ENCODE results near the gene RBM5.

Gene RBM5

GRCh38 chr3:50139718-50140423, 51.2 kb downstream of the RBM5 start:
- H3K4me3 ChIP-seq (ENCODE audit: low read length): no peak overlapping the region
- TF ChIP-seq ZNF274 (IDR thresholded peaks at IDR 0.05; ENCODE audit: low read depth, low read length): no peak

- H3K4me3 ChIP-seq (ENCODE audit: low read length): no peak overlapping the region
- no peak for TF ChIP-seq ZNF274 (IDR thresholded peaks at IDR 0.05; ENCODE audit: low read depth, low read length)
Measured at GRCh38 chr3:50140990-50141389, 52.3 kb downstream of the RBM5 start.

GRCh38 chr3:50146316-50146901, 57.7 kb downstream of the RBM5 start:
- TF ChIP-seq ZNF274 (IDR thresholded peaks at IDR 0.05; ENCODE audit: low read depth, low read length): no peak
- no peak overlapping the region for H3K4me3 ChIP-seq (ENCODE audit: low read length)

GRCh38 chr3:50147016-50147415, 58.3 kb downstream of the RBM5 start:
- H3K4me3 ChIP-seq (ENCODE audit: low read length): no peak overlapping the region
- TF ChIP-seq ZNF274 (IDR thresholded peaks at IDR 0.05; ENCODE audit: low read depth, low read length): no peak

DNA sequence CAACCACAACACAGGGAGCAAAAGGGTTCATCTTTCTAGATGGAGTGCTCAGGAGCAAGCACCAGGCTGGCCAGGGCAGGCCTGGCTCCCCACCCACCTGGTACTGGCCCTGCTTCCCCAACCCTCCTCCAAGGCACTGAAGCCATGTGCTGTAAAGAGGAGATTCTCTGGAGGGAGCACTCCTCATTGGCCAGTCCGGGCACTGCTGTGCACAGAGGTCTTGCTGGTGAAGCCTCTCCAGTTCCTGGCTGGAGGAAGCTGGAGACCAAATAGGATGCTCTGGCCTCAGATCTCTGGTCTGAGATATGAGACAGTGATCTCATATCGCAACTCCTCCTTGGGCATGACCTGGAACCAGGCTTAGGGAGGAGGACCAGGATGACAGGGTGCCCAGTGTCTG, 58.7 kb downstream of the RBM5 start:
- no peak for TF ChIP-seq ZNF274 (IDR thresholded peaks at IDR 0.05; ENCODE audit: low read depth, low read length)
- H3K4me3 ChIP-seq (ENCODE audit: low read length): no peak overlapping the region

GRCh38 chr3:50147861-50148260, 59.1 kb downstream of the RBM5 start:
- TF ChIP-seq ZNF274 (IDR thresholded peaks at IDR 0.05; ENCODE audit: low read depth, low read length): no peak
- H3K4me3 ChIP-seq (ENCODE audit: low read length): no peak overlapping the region

DNA sequence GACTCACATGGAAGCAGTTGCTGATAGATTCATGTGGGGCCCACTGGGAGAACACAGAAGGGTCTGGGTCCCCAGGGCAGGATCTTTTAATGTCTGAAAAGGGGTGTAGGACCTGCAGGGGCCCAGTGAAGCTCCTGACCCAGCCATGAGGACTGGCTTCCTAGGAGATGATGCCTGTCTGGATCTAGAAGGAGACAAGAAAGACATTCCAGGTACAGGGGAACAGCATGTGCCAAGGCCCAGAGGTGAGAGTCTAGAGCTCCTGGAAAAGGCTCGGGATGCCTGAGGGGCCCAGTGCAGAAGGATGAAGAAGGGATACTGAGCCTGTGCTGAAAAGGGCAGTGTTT, 61.7 kb downstream of the RBM5 start:
- H3K4me3 ChIP-seq (ENCODE audit: low read length): no peak overlapping the region
- no peak for TF ChIP-seq ZNF274 (IDR thresholded peaks at IDR 0.05; ENCODE audit: low read depth, low read length)

DNA sequence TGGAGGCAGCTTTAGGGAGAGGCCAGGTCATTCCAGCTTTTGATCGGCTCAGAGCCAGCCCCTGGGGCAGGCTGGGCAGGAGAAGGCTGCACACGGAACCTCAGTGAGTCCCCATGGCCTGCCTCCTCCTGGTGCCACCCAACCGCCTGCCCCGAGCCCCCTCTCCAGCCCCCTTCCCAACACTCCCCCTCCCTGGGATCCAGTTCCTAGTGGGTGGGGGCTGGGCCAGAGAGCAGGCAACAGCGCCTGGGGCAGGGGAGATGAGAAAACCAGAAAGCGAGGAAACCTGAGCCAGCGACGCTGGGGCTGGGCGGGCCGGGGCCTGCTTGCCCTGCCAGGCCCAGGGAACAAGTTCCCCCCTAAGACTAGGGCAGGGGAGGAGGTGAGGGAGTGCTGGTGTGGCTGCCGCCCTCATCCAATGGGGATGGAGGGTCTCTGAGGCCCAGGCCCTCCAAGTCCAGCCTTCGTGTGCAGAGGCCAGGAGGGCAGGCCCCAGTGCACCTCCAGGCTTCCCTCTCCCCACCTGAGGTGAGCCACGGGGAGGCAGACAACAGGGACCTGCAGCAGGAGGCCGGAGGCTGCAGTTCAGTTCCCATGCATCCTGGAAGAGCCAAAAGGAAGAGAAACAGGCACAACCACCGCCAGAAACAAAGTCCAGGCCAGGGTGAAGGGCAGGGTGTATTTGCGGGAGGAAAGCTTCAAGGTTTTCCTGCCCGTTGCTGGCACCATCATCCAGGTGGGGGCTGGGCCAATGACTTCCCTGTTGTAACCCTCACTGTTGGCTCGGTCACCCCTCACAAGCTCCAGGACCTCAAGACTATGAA, 62.4 kb downstream of the RBM5 start:
- H3K4me3 ChIP-seq (ENCODE audit: low read length): no peak overlapping the region
- no peak for TF ChIP-seq ZNF274 (IDR thresholded peaks at IDR 0.05; ENCODE audit: low read depth, low read length)

DNA sequence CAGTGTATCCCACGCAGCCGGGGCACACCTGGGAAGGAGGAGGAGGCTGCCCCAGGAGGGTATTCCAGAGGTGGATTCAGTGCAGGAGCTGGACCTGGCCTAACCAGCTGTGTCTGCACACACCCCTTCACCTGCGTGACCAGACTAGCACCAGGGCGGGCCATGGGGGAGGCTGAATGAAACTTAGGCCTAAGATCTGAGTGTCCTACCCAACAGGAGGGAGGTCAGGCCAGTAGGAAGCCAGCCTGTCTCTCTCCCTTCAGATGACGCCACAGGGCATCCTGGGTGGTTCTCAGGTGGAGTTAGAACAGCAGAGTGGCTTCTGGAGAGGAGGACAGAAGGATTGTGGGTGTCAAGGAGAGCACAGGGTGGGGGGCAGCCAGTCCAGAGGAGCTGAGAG, 63.0 kb downstream of the RBM5 start:
- no peak for TF ChIP-seq ZNF274 (IDR thresholded peaks at IDR 0.05; ENCODE audit: low read depth, low read length)
- H3K4me3 ChIP-seq (ENCODE audit: low read length): no peak overlapping the region

DNA sequence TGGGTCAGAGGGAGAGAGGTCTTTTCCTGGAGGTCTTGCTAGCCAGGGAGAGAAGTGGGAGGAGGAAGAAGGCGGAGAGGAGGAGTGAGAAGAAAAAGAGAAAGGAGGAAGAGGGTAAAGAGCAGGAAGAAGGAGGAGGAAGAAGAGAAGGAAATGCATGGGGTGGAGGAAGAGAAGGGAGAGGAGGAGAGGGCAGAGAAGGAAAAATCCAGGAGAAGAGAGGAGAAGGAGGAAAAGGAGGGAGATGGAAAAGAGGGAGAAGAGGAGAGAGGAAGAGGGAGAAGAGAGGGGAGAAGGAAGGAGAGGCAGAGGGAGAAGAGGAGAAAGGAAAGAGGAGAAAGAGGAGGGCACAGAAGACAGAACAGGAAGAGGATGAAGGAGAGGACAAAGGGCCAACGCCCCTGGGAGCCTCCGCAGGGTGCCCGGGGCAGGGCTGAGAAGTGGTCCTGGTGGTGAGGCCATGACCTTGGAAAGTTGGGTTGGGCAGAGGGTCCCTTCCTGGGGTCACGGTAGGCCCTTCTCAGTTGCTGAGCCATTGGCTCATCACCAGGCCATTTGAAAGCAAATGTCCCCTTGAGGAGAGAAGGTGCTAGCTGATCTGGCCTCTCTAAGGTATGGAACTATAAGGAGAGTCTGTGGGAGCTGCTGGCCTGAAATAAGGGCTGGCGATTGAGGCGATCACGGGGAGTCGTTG, 65.2 kb downstream of the RBM5 start:
- TF ChIP-seq ZNF274 (IDR thresholded peaks at IDR 0.05; ENCODE audit: low read depth, low read length): no peak
- no peak overlapping the region; the same call in 1 of the 2 replicates for H3K4me3 ChIP-seq (ENCODE audit: low read length)

DNA sequence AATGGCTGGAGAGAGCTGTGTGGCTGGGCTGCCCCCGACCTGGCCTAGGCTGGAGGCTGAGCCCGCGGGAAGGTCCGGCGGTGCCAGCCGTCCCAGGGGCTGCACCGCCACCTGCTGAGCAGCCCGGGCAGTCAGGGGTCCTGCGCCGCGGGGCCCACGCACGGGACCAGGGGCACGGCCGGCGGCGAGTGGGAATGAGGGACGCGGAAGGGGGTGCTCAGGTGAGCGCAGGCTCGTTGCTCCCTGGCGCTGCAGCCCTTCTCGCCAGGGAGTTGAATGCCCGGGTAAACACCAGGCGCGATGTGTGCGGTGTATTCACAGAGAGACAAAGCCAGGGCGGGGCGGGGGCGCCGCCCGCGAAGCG, 65.7 kb downstream of the RBM5 start:
- no peak for TF ChIP-seq ZNF274 (IDR thresholded peaks at IDR 0.05; ENCODE audit: low read depth, low read length)
- H3K4me3 ChIP-seq (ENCODE audit: low read length): peak overlapping the region; percentile 25; the same call in 1 of the 2 replicates

DNA sequence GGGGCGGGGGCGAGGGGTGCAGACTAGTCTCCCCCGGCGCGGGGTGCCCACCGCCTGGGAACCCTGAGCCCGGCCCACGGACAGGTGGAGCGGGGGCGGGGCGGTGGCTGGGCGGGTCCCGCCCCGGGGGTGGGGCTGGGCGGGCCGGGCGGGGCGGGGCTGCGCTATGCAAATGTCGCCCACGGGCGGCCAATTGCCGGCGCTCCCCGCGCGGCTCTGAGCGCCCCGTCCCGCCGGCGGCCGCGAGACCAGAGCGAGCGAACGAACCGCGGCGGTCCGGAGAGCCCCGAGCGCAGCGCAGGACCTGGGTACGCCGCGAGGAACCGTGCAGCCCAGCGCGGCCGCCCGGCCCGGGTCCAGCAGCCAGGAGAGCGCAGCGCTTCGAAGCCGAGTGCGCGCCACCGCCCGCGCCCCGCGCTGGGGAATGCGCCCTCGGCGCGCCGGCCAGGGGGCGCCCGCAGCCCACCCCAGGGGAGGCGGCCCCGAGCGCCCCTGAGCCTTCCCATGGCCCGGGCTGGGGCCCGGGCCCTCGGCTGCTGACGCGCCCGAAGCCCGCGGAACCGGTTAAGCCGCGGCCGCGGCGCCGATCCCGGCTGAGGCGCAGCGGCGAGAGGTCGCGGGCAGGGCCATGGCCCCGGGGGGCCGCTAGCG, 66.2 kb downstream of the RBM5 start, which contains the start of gene SEMA3F:
Gene SEMA3F (plus strand): TSS at position 485 of the 651 bp plus-strand sequence. CDS start 4,299 bp downstream, outside the sequence.
- no peak for TF ChIP-seq ZNF274 (IDR thresholded peaks at IDR 0.05; ENCODE audit: low read depth, low read length)
- H3K4me3 ChIP-seq (ENCODE audit: low read length): peak within 1 kb of the TSS; percentile 55; the same call in 1 of the 2 replicates

DNA sequence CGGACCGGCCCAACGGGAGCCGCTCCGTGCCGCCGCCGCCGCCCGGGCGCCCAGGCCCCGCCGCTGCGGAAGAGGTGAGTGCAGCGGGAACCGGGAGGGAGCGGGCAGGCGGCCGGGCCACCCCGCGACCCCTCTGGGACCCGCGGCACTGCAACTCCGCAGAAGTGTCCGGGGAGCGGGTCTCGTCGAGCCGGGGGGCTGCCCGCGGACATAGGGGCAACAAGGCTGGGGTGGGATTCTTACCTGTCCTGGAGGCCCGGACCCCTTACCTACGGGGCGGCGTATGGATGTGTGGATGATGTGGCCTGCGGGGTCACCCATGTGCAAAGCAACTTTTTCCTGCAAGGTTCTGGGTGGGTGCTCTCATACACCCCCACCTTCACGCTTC, 66.8 kb downstream of the RBM5 start:
- H3K4me3 ChIP-seq (ENCODE audit: low read length): no peak overlapping the region; the same call in 1 of the 2 replicates
- TF ChIP-seq ZNF274 (IDR thresholded peaks at IDR 0.05; ENCODE audit: low read depth, low read length): no peak

DNA sequence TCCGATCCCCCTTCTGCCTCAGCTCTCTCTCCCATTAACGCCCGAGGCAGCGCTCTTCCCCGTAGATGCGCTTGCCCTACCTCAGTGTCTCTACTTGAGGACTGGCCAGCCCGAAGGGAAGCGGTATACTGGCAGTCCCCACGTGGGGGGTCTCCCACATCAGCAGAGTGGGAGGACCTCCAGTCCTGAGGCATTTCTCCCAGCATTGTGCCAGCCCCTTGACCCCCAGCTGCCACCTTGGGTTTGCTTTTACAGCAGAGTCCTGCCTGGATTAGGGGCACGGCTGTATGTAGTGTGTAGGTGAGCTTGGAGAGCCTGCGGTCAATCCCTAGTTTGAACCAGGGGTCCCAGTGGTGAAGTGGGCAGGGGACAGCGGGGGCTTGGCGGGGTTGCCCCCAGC, 67.2 kb downstream of the RBM5 start:
- no peak overlapping the region for H3K4me3 ChIP-seq (ENCODE audit: low read length)

More for the DNA sequence above, 67.2 kb downstream of the RBM5 start:
- TF ChIP-seq ZNF274 (IDR thresholded peaks at IDR 0.05; ENCODE audit: low read depth, low read length): no peak

All from GM08714 (cell line).